DMS53 (cell line): Measurements from ENCODE around the gene PPP1R12C.
A peak's percentile ranks its signal among the peaks of the same experiment; 100 is the strongest.

Experiments used
- DNase-seq: peaks from one replicate; lab custom pipeline; 2025; lab: John Stamatoyannopoulos, UW

Gene PPP1R12C

DNA sequence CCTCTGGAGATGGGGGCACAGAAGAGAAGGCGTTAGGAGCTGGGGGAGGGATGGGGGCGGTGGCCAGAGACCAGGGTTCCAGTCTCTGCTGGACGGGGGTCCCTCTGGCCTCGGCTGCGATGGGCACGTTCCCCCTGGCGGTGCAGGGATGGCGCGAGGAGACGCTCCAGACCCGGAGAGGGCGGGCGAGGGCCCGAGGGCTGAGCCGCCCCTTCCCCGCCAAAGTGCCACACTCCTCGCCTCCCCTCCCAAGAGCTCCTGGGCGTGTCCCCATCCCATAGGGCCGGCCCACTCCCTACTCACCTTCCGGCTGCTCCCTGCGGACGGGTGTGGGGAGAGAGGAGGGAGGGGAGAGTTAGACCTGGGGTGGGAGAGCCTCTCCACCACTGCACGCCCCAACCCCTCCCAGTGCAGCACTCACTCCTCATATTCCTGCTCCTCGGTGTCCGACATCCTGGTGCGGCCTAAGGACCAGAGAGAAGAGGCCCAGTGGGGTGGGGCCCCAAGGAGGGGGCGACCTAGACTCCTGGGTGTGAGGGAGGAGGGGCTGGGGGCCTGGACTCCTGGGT is 29.4 kb upstream of the PPP1R12C start:
- peak; percentile 39 for DNase-seq

DNA sequence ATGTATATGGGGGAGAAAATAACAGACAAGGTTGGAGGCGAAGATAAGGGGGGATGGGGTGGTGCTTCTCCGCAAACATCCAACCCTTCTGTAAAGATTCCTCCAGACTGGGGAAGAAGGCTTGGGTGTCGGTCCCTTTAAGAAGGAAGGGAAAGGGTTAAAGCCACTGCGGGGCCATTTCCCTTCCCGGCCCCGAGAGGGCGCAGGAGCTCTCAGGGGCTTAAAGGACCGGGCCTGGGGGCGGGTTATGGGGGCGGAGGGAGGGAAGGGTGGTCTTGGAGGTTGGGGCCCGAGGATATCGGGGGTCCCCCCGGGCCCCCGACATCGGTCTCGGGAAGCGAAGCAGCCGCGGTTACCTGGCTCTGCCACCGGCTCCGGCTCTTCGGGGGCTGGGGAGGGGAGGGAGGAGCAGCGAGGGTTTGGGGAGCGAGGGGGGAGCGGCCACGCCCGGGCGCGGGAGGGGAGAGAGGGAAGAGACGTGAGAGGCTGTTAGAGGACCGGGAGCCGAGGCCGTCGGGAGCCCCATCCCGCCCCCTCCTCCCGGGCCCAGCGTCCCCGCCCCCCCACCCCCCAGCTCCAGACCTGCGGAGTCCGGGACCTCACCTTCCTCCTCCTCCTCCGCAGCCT is 28.8 kb upstream of the PPP1R12C start:
- DNase-seq: peak; percentile 70

DNA sequence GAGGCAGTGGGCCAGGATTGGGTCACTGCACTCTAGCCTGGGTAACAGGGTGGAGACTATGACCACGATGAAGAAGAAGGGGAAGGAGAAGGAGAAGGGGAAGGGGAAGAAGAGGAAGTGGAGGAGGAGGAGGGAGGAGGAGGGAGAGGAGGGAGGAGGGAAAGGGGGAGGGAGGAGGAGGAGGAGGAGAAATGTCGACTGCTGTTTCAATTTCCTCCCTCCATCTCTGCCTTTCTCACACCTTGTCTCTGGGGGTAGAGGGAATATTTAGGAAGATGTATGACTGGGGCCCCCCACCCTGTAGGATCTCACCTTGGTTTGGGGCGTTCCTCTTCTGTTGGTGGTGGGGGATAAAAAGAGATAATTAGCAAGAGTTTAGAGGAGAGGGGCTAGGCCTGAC is 27.8 kb upstream of the PPP1R12C start:
- no peak for DNase-seq

DNA sequence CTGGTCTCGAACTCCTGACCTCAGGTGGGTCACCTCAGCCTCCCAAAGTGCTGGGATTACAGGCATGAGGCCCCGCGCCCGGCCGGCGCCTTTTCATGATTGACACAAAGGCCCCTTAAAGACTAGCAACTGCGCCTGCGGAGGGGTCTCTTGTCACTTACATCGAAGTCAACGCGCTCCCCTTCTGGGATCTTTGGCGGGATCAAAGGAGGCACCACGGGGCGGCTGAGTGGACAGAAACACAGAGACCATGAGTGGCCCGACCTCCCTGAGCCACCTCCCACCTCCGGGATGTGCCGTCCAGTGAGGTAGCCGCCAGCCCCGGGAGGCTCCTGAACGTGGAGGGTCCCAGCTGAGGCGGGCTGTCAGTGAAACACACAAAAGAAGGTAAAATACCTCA is 24.3 kb upstream of the PPP1R12C start:
- DNase-seq: no peak

DNA sequence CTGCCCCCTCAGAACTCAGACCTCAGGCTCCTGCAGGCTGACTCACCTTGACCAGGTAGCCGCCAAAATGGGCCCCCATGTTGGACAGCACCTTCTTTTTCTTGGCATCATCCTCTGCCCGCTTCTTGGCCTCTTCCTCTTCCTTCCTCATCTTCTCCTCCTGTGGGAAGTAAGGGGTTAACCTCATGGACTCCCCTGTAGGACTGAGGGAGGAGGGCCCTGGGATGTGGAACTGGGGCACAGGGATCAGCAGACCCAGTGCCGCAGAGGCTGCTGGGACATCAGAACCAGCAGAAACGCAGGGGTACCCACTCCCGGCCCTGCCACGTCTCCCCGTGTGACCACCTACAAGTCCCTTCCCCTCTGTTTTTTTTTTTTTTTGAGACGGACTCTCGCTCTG is 20.5 kb upstream of the PPP1R12C start:
- no peak for DNase-seq

DNA sequence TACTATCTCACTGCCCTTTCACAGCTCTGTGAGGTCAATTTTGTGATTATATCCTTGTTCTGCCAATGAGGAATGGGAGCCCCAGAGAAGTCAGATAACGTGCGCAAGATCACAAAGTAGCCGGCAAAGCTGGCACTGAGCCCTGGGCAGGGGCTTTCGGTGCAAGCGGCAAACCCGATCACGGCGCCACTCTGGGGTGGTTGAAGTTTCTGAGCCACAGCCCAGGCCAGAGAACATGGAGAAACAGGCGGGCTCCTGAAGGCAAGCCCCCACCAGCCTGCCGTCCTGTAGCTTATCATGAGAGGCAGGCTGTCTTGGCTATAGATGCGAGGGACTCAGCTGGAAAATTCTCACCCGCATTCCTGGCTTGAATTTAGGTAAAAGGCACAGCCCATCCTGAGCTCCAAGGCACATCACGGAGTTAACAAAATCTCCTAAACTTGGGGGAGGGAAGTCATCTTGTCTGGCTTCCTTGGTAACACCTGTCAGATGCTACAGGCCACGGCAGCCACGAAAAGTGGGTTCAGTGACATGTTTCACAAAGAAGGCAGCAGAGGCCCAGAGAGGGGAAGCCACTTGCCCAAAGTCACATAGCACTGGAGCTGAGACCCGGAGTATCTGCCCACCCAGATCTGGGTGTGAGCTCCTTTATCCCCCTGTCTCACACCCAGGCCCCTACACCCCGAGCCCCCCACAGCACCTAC is 19.1 kb upstream of the PPP1R12C start:
- DNase-seq: no peak

DNA sequence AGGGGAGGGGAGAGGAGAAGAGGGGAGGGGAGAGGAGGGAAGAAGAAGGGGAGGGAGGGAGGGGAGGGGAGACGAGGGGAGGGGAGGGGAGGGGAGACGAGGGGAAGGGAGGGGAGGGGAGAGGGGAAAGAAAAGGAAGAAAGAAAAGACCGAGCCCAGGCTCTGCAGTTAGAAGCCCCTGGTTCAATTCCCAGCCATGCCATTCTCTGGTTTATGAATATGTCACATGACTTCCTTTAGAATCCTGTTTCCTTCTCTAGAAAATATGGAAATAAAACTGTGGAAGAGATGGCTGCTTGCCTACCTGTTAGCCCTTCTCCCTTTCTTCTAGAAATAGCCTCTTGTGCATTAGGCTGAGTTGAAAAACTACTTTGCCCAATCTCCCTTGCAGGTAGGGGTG is 17.3 kb upstream of the PPP1R12C start:
- DNase-seq: no peak

DNA sequence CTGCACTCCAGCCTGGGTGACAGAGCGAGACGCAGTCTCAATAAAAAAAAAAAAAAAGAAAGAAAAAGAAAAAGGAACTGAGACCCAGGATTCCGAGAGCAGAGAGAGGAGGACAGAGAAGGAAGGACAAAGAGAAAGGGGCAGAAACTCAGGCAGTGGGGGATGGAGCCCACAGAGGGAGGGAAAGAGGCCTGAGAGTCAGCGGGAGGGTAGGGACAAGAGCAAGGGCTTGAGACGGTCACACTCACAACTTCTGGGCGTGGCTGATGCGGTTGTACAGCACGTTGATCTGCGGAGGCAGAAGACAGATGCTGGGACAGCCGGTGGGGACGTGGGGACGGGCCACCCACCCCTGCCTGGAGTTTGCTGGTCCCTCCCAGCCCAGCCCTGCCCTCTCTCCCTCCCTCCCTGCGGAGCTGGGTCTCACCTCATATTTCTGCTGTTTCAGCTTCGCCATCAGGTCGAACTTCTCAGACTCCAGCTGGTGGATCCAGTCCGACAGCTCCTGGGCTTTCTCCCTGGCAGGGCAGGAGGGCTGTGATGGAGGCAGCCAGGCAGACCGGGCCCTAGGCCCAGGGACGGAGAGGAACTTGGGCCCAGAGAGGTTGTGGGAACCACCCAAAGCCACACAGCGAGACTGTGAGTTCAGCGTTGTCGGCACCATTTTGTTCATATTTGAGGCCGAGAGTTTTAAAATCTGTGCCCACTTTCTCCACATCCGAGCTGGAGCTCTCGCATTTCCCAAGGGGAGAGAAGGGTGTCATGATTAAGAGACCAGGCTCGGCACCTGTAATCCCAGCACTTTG is 16.4 kb upstream of the PPP1R12C start:
- DNase-seq: peak; percentile 56

DNA sequence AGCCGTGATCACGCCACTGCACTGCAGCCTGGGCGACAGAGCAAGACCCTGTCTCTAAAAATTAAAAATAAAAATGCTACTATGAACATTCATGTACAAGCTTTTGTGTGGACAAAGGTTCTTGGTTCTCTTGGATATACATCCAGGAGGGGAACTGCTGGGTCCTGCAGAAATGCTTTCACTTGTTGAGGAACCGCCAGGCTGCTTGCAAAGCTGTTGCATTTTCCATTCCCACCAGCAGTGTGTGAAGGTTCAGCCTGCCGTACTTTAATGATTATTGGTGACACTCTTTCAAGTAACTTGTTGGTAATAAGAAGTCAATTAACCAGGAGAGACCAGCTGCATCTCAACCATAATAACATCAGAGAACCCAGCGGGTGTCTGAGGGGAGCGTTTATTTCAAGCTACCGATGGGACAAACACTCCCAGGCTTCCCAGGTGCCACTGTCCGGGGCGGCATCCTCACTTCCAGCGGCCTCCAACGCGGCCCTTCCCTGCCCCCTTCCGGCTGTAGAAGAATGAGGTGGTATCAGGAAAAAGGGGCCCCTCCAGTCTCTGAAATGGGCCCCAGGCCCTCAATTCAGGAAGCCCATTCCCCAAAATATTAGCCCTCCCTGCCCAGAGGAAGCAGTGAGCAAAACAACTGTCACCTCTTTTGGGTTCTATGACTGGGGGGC is 15.2 kb upstream of the PPP1R12C start:
- peak; percentile 60 for DNase-seq

DNA sequence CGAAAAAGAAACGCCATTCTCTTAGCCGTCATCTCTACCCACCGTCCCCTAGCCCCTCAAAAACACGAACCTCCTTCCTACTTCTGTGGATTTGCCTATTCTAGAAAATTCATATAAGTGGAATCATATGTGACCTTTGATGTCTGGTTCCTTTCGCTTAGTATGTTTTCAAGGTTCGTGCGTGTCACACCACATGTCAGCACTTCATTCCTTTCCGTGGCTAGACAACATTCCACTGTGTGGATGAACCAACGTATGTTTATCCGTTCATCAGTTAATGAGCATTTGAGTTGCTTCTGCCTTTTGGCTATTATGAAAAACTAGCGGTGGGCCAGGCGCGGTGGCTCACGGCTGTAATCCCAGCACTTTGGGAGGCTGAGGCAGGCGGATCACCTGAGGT is 14.0 kb upstream of the PPP1R12C start:
- DNase-seq: no peak

DNA sequence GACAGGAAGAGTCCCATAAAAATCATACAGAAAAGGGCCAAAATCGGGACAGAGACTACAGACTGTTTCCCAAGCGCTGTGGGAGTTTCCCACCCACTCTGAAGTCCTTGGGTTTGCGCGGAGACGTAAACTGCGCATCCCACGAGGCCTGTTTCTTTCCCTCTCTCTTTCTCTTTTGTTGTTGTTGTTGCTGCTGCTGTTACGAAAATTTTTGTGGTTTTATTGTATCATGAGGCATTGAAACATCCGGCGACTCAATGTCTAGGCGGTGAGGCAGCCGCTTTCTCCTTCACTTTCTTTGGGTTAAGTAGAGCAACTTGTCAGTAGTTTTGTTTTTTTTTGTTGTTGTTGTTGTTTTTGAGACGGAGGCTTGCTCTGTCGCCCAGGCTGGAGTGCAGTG is 1.6 kb upstream of the PPP1R12C start:
- no peak for DNase-seq

DNA sequence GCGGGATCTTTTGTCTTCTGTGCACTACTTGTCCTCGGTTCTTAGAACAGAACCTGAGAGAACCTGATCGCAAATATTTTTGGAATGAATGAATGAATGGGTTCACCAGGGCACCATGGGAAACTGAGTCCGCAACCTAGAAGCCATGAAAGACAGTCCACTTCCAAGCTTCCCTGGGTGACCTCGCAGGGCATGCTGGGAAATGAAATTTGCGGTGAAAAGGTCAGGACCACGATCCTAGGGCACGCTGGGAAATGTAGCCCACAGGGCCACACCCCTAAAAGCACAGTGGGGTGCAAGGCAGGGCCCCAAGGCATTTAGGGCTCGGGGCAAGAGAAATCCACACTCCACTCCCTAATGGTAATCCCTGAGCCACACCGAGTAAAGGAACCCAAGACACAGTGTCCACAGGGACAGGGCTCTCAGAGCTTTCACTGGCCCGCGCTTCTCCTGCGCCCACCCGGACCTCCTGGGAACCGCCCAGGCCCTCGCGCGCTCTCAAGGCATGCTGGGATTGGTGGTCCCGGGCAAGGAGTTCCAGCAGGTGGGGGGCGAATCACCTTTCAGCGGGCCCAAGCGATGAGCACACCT is 1.1 kb upstream of the PPP1R12C start:
- peak; percentile 45 for DNase-seq

DNA sequence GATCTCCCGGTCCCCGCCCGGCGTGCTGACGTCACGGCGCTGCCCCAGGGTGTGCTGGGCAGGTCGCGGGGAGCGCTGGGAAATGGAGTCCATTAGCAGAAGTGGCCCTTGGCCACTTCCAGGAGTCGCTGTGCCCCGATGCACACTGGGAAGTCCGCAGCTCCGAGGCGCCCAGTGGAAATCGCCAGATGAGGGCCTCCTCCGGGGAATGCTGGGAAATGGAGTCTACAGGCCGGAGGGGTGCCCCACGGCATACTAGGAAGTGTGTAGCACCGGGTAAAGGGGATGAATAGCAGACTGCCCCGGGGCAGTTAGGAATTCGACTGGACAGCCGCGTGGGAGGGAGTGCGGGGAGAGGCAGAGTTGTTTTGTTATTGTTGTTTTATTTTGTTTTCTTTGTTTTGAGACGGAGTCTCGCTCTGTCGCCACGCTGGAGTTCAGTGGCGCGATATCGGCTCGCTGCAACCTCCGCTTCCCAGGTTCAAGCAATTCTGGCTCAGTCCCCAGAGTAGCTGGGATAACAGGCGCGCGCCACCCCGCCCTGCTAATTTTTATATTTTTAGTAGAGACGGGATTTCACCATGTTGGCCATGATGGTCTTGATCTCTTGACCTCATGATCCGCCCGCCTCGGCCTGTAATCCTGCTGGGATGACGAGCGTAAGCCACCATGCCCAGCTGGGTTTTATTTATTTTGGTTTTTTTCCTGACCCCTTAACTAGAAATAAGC is 390 bp upstream of the PPP1R12C start:
- peak; percentile 99 for DNase-seq

DNA sequence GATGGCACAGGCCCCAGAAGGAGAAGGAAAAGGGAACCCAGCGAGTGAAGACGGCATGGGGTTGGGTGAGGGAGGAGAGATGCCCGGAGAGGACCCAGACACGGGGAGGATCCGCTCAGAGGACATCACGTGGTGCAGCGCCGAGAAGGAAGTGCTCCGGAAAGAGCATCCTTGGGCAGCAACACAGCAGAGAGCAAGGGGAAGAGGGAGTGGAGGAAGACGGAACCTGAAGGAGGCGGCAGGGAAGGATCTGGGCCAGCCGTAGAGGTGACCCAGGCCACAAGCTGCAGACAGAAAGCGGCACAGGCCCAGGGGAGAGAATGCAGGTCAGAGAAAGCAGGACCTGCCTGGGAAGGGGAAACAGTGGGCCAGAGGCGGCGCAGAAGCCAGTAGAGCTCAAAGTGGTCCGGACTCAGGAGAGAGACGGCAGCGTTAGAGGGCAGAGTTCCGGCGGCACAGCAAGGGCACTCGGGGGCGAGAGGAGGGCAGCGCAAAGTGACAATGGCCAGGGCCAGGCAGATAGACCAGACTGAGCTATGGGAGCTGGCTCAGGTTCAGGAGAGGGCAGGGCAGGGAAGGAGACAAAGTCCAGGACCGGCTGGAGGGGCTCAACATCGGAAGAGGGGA is 1.1 kb downstream of the PPP1R12C start:
- DNase-seq: peak; percentile 62

DNA sequence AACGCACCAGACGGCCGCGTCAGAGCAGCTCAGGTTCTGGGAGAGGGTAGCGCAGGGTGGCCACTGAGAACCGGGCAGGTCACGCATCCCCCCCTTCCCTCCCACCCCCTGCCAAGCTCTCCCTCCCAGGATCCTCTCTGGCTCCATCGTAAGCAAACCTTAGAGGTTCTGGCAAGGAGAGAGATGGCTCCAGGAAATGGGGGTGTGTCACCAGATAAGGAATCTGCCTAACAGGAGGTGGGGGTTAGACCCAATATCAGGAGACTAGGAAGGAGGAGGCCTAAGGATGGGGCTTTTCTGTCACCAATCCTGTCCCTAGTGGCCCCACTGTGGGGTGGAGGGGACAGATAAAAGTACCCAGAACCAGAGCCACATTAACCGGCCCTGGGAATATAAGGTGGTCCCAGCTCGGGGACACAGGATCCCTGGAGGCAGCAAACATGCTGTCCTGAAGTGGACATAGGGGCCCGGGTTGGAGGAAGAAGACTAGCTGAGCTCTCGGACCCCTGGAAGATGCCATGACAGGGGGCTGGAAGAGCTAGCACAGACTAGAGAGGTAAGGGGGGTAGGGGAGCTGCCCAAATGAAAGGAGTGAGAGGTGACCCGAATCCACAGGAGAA is 1.9 kb downstream of the PPP1R12C start:
- no peak for DNase-seq

DNA sequence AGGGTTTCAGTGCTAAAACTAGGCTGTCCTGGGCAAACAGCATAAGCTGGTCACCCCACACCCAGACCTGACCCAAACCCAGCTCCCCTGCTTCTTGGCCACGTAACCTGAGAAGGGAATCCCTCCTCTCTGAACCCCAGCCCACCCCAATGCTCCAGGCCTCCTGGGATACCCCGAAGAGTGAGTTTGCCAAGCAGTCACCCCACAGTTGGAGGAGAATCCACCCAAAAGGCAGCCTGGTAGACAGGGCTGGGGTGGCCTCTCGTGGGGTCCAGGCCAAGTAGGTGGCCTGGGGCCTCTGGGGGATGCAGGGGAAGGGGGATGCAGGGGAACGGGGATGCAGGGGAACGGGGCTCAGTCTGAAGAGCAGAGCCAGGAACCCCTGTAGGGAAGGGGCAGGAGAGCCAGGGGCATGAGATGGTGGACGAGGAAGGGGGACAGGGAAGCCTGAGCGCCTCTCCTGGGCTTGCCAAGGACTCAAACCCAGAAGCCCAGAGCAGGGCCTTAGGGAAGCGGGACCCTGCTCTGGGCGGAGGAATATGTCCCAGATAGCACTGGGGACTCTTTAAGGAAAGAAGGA is 2.8 kb downstream of the PPP1R12C start:
- DNase-seq: no peak

DNA sequence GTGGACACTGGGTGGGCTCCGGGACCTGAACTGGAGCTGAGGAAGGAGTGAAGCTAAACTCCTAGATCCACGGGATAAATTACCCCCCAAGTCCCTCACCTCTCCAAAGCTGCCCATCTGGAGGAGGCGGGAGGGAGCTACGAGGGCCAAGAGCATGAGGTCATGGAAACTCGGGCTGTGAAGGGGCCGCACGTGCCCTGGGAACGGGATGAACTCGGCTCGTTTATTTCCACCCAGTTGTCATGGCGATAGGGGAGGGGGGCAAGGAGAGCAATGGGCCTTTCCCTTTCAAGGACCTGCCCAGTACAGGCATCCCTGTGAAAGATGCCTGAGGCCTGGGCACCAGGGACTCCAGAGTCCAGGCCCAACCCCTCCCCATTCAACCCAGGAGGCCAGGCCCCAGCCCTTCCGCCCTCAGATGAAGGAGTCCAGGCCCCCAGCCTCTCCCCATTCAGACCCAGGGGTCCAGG is 3.8 kb downstream of the PPP1R12C start:
- DNase-seq: peak; percentile 42

DNA sequence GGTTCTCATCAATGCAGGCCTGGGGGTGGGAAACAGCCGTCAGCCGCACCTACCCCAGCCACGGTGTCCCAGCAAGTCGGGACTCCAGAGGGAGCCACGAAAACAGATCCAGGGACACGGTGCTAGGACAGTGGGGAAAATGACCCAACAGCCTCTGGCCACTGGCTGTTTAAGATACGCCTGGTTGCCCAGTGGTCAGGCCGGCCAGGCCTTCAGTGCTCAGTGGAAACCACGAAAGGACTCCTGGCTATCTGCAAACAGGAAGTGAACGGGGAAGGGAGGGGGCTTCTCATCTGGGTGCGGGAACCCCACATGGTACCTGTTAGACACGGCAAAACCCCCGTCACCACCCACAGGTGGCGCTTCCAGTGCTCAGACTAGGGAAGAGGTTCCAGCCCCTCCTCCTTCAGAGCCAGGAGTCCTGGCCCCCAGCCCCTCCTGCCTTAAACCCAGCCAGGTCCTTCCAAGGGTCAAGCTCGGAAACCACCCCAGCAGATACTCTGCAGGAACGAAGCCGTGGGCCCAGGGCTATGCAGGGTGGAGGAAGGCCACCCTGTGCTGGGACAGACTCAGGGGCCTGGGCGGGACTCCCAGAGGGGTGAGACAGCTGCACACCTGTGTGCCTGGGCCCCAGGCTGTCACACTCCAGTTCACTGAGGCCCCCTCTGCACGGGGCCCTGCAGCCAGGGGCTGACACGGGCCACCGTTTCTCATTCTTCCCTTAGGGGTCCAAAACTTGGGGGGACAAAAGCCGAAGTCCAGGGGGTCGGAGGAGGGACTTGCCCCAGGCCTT is 4.5 kb downstream of the PPP1R12C start:
- DNase-seq: no peak

DNA sequence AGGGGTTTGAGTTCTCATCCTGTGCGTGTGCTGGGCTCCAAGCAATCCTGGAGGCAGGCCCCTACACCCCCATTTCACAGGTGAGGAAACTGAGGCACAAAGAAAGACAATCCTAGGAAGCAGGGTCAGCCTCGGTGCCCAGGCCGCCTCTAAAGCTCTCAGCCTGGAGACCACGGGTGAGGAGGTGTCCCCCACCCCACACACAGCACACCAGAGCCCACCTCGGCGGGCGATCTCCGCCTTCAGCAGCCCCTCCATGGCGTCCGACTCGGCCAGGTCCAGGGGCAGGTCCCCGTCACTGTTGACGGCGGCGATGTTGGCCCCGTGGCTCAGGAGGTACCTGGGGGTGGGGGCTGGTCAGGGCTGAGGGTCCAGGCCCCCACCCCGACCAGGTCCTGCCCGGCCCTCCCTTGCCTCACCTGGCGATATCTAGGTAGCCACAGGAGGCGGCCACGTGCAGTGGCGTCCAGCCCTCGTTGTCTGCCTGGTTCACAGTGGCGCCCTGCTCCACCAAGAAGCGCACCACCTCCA is 5.1 kb downstream of the PPP1R12C start:
- DNase-seq: no peak
